ENCODE results near the gene CTXN3. TPM values are rescaled to one million over a fixed set of nuclear protein-coding genes. Genes with fewer than 3 reads are reported as not detected.
A peak's percentile ranks its signal among the peaks of the same experiment; 100 is the strongest.

The CTXN3 gene
- polyA plus RNA-seq, 1 experiment: not detected

DNA sequence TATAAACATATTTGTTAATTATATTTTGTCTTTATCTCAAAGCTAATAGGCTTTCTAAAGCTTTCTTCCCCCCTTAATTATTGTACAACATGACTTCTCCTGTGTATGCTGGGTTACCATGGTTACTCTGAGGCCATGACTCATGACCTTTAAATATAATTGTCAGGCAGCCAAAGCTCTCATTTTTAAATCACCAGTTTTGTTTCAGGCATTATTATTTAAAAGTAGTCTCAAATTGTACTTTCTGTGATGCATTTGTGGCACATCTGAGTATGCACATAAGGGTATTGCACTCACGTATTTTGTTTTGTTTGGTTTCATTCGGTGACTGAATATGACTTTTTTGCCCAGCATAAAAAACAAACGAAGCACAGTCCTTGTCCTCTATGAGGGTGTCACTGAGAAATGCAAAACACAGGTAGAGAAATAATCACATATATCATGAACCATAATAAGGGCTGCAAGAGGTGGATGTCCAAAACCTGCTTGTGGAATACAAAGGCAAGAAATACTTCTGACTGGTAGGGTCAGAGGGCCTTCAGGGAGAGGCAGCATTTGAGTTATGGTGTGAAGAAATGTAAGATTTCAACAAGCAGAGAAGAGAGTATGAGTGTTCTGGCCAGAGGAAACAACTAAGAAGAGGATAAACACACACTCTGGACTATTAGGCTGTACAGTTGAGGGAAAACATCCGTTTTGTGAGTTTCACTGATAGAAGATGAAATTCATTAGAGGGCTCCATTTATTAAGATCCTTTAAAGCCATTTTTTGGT is 56.4 kb downstream of the CTXN3 start:
- peak; percentile 31 for DNase-seq (ENCODE audit: low read depth)
- TF ChIP-seq, protein P1, sequence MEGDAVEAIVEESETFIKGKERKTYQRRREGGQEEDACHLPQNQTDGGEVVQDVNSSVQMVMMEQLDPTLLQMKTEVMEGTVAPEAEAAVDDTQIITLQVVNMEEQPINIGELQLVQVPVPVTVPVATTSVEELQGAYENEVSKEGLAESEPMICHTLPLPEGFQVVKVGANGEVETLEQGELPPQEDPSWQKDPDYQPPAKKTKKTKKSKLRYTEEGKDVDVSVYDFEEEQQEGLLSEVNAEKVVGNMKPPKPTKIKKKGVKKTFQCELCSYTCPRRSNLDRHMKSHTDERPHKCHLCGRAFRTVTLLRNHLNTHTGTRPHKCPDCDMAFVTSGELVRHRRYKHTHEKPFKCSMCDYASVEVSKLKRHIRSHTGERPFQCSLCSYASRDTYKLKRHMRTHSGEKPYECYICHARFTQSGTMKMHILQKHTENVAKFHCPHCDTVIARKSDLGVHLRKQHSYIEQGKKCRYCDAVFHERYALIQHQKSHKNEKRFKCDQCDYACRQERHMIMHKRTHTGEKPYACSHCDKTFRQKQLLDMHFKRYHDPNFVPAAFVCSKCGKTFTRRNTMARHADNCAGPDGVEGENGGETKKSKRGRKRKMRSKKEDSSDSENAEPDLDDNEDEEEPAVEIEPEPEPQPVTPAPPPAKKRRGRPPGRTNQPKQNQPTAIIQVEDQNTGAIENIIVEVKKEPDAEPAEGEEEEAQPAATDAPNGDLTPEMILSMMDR (IDR thresholded peaks at IDR 0.05; ENCODE audit: insufficient read depth, low read depth, low read length): no peak
- POLR2A ChIA-PET: no interaction called here
- Histone ChIP-seq H3K27me3 (ENCODE audit: control insufficient read depth, insufficient read depth, low read length) (peaks cover 8% of the 10 kb centered on the region), H3K4me3 (ENCODE audit: low read depth, low read length) (no peak overlapping the region), H3K36me3 (ENCODE audit: control insufficient read depth, insufficient read depth, low read length) (no peaks in the 10 kb centered on the region)
- CTCF ChIA-PET: no interaction called here

DNA sequence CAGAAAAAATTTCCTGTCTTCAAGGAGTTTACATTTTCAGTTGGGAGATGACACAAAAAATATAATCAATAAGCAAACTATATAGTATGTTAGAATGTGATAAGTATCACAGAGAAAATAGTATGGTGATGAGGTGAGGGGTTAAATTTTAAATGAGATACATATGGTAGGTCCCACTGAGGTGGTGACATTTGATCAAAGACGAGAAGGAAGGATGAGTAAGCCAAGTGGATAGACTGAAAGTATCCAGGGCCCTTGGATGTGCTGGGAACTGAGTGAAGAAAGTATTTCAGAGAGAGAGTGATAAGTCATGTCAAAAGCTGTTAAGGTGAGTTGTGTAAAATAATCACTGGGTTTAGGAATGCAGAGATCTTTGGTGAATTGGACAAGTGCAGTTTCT is 57.8 kb downstream of the CTXN3 start:
- ChIA-PET CTCF (no interaction called here), POLR2A (no interaction called here)
- no peak for DNase-seq (ENCODE audit: low read depth)
- TF ChIP-seq, protein P1 (IDR thresholded peaks at IDR 0.05; ENCODE audit: insufficient read depth, low read depth, low read length): no peak
- H3K27me3 ChIP-seq (ENCODE audit: control insufficient read depth, insufficient read depth, low read length): peaks cover 3% of the 10 kb centered on the region
- H3K4me3 ChIP-seq (ENCODE audit: low read depth, low read length): no peak overlapping the region
- no peaks in the 10 kb centered on the region for H3K36me3 ChIP-seq (ENCODE audit: control insufficient read depth, insufficient read depth, low read length)

DNA sequence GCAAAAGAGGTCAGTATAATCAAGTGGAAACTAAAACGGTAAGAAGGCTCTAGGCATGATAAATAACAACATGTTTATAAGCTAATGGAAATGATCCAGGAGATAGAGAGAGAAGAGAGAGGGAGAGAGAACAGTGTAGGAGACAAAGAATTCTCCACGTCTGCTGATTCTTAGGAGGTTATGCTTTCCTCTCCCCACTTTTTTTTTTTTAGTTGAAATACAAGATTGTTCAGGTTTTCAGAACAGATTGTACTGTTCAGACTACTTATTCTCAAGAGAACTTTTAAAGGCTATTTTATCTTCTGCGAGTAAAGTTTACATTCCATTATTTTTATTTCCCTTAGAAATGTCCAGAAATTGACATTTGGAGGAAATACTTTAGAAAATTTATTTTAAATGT is 58.3 kb downstream of the CTXN3 start:
- DNase-seq (ENCODE audit: low read depth): no peak
- CTCF ChIA-PET: no interaction called here
- H3K27me3 ChIP-seq (ENCODE audit: control insufficient read depth, insufficient read depth, low read length): peaks cover 3% of the 10 kb centered on the region
- no peak overlapping the region for H3K4me3 ChIP-seq (ENCODE audit: low read depth, low read length)
- POLR2A ChIA-PET: no interaction called here
- no peaks in the 10 kb centered on the region for H3K36me3 ChIP-seq (ENCODE audit: control insufficient read depth, insufficient read depth, low read length)
- TF ChIP-seq, protein P1 (IDR thresholded peaks at IDR 0.05; ENCODE audit: insufficient read depth, low read depth, low read length): no peak

Other genes starting within 250 kb of the CTXN3 start
- gene PRRC1, start 131.4 kb upstream of the CTXN3 start, polyA plus RNA-seq (2011; rRNA removed): 71.3 and 84.0 TPM in 2 replicates
- not detected in 2 replicates for gene CCDC192, start 54.3 kb downstream of the CTXN3 start, polyA plus RNA-seq (2011; rRNA removed)